Thymus (tissue), 11 donors: Measurements from ENCODE around the gene DCTN2. TPM values are rescaled to one million over a fixed set of nuclear protein-coding genes. Genes with fewer than 3 reads are reported as not detected.
"Not testable (repeated sequence)": the region's sequence is repeated elsewhere in the genome, so short reads cannot be mapped to it uniquely, and the experiment has no call there.

Experiments used
- DNase-seq, 9 donors: peaks; one replicate each; pipeline ENCODE4 v3.0.0-alpha.2; 2013; ENCODE audit warnings: low spot score in 9 of 9, low read depth in 6 of 9, missing footprints in 1 of 9
- H3K27ac ChIP-seq, 2 donors: one replicate each; pipeline ENCODE4 v1.5.1; 2013; ENCODE audit warnings: control low read depth in 1 of 2, low read depth in 1 of 2, low read length in 1 of 2, mild to moderate bottlenecking in 1 of 2, moderate library complexity in 1 of 2
- H3K27me3 ChIP-seq, 2 donors: one replicate each; pipeline ENCODE4 v1.5.1; 2013; ENCODE audit warnings: low read length in 1 of 2; ENCODE audit not compliant: control insufficient read depth in 2 of 2, insufficient read depth in 1 of 2
- H3K36me3 ChIP-seq, 2 donors: one replicate each; pipeline ENCODE4 v1.5.1; 2013; ENCODE audit warnings: low read length in 1 of 2, mild to moderate bottlenecking in 1 of 2, moderate library complexity in 1 of 2; ENCODE audit not compliant: control insufficient read depth in 2 of 2, insufficient read depth in 2 of 2
- H3K4me1 ChIP-seq, 2 donors: one replicate each; pipeline ENCODE4 v1.5.1; 2013; ENCODE audit warnings: low read length in 2 of 2; ENCODE audit not compliant: control insufficient read depth in 2 of 2, insufficient read depth in 2 of 2
- H3K4me3 ChIP-seq, 2 donors: one replicate each; pipeline ENCODE4 v1.5.1; 2013; ENCODE audit warnings: low read length in 2 of 2, control low read depth in 1 of 2, mild to moderate bottlenecking in 1 of 2
- H3K9me3 ChIP-seq, 2 donors: one replicate each; pipeline ENCODE4 v1.5.1; 2013; ENCODE audit warnings: low read length in 1 of 2, mild to moderate bottlenecking in 1 of 2; ENCODE audit not compliant: control insufficient read depth in 2 of 2, insufficient read depth in 1 of 2
- WGBS: extraction: QIAGEN DNeasy Blood & Tissue Kit; methylation state at CpG from one replicate; pipeline ENCODE4 v1.1.7; 2013; 5-methylcytosine and 5-hydroxymethylcytosine counted together
- polyA plus RNA-seq: library from polyadenylated mRNA; stranded (reverse); fragments of 200-250 nt; gene quantifications from one replicate; pipeline ENCODE4 v1.2.3, GENCODE V29; 2013
- total RNA-seq: library from RNA; stranded (reverse); fragments of 120-200 nt; gene quantifications from one replicate; pipeline ENCODE4 v1.2.4, GENCODE V29; 2013
- donor health status: healthy.

Gene DCTN2
- total and polyA plus RNA-seq, 2 donors = 56.4 to 79.7 TPM

GRCh38 chr12:57512665-57513064, 34.3 kb downstream of the DCTN2 start:
- H3K27me3 ChIP-seq = no peaks in the 10 kb centered on the region
- peaks cover 73 to 79% of the 10 kb centered on the region in 2 donors for H3K36me3 ChIP-seq
- no peak overlapping the region for H3K4me3 ChIP-seq
- peaks cover 0 to 3% of the 10 kb centered on the region in 2 donors for H3K9me3 ChIP-seq
- no peak for DNase-seq
- H3K27ac ChIP-seq = no peak overlapping the region
- WGBS = 98% methylated on average over 6 of the region's 6 CpGs
- H3K4me1 ChIP-seq = no peaks in the 10 kb centered on the region

GRCh38 chr12:57511588-57512325, 35.2 kb downstream of the DCTN2 start:
- no peak overlapping the region for H3K27ac ChIP-seq

GRCh38 chr12:57511161-57511560, 35.8 kb downstream of the DCTN2 start:
- no peaks in the 10 kb centered on the region for H3K27me3 ChIP-seq
- H3K9me3 ChIP-seq = no peaks in the 10 kb centered on the region
- no peak for DNase-seq
- no peaks in the 10 kb centered on the region for H3K4me1 ChIP-seq
- WGBS = 99% methylated on average over 4 of the region's 4 CpGs
- no peak overlapping the region for H3K4me3 ChIP-seq
- H3K36me3 ChIP-seq = peaks cover 64 to 69% of the 10 kb centered on the region in 2 donors
- H3K27ac ChIP-seq = no peak overlapping the region

More at GRCh38 chr12:57511588-57512325, 35.2 kb downstream of the DCTN2 start:
- Histone ChIP-seq H3K27me3 (no peaks in the 10 kb centered on the region), H3K9me3 (peaks cover 0 to 2% of the 10 kb centered on the region in 2 donors), H3K4me1 (no peaks in the 10 kb centered on the region), H3K4me3 (no peak overlapping the region), H3K36me3 (peaks cover 65 to 70% of the 10 kb centered on the region in 2 donors)
- no peak for DNase-seq
- WGBS = 97% methylated on average over 7 of the region's 7 CpGs

- H3K9me3 ChIP-seq, H3K4me1 ChIP-seq, H3K4me3 ChIP-seq, DNase-seq, H3K27me3 ChIP-seq, H3K27ac ChIP-seq: not testable (repeated sequence)
- over 99% methylated on average over 25 of the region's 28 CpGs for WGBS
- H3K36me3 ChIP-seq = peaks cover 64 to 70% of the 10 kb centered on the region in 2 donors
Observed at GRCh38 chr12:57507796-57508195, 39.2 kb downstream of the DCTN2 start.

GRCh38 chr12:57506541-57506940, 40.5 kb downstream of the DCTN2 start:
- DNase-seq, H3K4me3 ChIP-seq, H3K27ac ChIP-seq, H3K27me3 ChIP-seq, H3K4me1 ChIP-seq, H3K9me3 ChIP-seq: not testable (repeated sequence)
- WGBS = 93% methylated on average over 4 of the region's 4 CpGs
- H3K36me3 ChIP-seq = peaks cover 56 to 69% of the 10 kb centered on the region in 2 donors

GRCh38 chr12:57502311-57502969, 44.6 kb downstream of the DCTN2 start:
- DNase-seq, H3K27me3 ChIP-seq, H3K4me3 ChIP-seq, H3K27ac ChIP-seq, H3K9me3 ChIP-seq, H3K4me1 ChIP-seq: not testable (repeated sequence)
- 98% methylated on average over 22 of the region's 22 CpGs for WGBS
- H3K36me3 ChIP-seq = peaks cover 65 to 80% of the 10 kb centered on the region in 2 donors

GRCh38 chr12:57500213-57500612, 46.8 kb downstream of the DCTN2 start:
- Histone ChIP-seq H3K4me1 (no peaks in the 10 kb centered on the region), H3K4me3 (no peak overlapping the region), H3K27ac (no peak overlapping the region), H3K9me3 (no peaks in the 10 kb centered on the region), H3K27me3 (no peaks in the 10 kb centered on the region), H3K36me3 (peaks cover 59 to 80% of the 10 kb centered on the region in 2 donors)
- 98% methylated on average over 11 of the region's 11 CpGs for WGBS
- no peak for DNase-seq

- Histone ChIP-seq H3K36me3 (peaks cover 48 to 69% of the 10 kb centered on the region in 2 donors), H3K27me3 (no peaks in the 10 kb centered on the region), H3K4me1 (no peaks in the 10 kb centered on the region), H3K4me3 (no peak overlapping the region), H3K9me3 (no peaks in the 10 kb centered on the region), H3K27ac (no peak overlapping the region)
- 97% methylated on average over 4 of the region's 4 CpGs for WGBS
- no peak for DNase-seq
Observed at GRCh38 chr12:57498571-57498970, 48.4 kb downstream of the DCTN2 start.

- WGBS = 97% methylated on average over 9 of the region's 9 CpGs
- Histone ChIP-seq H3K9me3 (no peaks in the 10 kb centered on the region), H3K4me1 (no peaks in the 10 kb centered on the region), H3K27me3 (no peaks in the 10 kb centered on the region), H3K4me3 (no peak overlapping the region), H3K36me3 (peaks cover 44 to 65% of the 10 kb centered on the region in 2 donors), H3K27ac (no peak overlapping the region)
- DNase-seq = no peak
Observed at GRCh38 chr12:57498132-57498502, 48.9 kb downstream of the DCTN2 start.
